Peyer's patch (tissue), 4 donors: Measurements from ENCODE around the gene PPP2R2C.

Experiments used
- POLR2A ChIP-seq, 2 donors: fragments of 450-650 bp; IDR thresholded peaks; one replicate each; pipeline ENCODE4 v1.5.1; 2017; ENCODE audit warnings: antibody characterized with exemption in 2 of 2, mild to moderate bottlenecking in 2 of 2, moderate library complexity in 2 of 2
- TF ChIP-seq, protein P1 (sequence below), 6 experiments: fragments of 450-650 bp in 4 of 6; fragments of 200-600 bp in 2 of 6; sonication (generic) in 1 of 6; IDR thresholded peaks; one replicate each; pipeline ENCODE4 v1.5.1; 2017 to 2019; ENCODE audit warnings: antibody characterized with exemption in 6 of 6, mild to moderate bottlenecking in 3 of 6, moderate library complexity in 1 of 6

DNA sequence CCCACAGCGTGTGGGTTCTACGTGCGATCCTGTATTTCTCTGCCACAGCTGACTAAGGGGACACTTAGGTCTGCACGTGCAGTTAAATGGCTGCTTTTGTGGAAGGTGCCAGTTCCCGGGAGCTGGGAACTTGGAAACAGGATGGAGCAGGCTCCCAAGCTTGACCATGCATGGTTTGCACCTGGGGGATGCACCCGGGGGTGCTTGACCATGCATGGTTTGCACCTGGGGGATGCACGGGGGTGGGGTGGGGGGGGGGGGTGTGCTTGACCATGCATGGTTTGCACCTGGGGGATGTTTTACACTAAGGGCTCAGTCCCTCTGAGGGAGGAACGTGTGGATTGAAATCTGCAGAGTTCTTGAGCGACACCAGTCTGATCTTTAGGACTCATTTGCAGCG lies 197.1 kb downstream of the PPP2R2C start:
- TF ChIP-seq, protein P1, sequence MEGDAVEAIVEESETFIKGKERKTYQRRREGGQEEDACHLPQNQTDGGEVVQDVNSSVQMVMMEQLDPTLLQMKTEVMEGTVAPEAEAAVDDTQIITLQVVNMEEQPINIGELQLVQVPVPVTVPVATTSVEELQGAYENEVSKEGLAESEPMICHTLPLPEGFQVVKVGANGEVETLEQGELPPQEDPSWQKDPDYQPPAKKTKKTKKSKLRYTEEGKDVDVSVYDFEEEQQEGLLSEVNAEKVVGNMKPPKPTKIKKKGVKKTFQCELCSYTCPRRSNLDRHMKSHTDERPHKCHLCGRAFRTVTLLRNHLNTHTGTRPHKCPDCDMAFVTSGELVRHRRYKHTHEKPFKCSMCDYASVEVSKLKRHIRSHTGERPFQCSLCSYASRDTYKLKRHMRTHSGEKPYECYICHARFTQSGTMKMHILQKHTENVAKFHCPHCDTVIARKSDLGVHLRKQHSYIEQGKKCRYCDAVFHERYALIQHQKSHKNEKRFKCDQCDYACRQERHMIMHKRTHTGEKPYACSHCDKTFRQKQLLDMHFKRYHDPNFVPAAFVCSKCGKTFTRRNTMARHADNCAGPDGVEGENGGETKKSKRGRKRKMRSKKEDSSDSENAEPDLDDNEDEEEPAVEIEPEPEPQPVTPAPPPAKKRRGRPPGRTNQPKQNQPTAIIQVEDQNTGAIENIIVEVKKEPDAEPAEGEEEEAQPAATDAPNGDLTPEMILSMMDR (IDR thresholded peaks at IDR 0.05), result no peak
- no peak for TF ChIP-seq POLR2A (IDR thresholded peaks at IDR 0.05)
